DMS 273 treated with DMSO at 0.1 percent for 48 hours (cell line): ENCODE measurements around the gene DNASE1.
"Not testable (repeated sequence)": the region's sequence is repeated elsewhere in the genome, so short reads cannot be mapped to it uniquely, and the experiment has no call there.

ENCODE experiments used
- DNase-seq: peaks from one replicate; lab custom pipeline; 2025; lab: John Stamatoyannopoulos, UW

The DNASE1 gene

DNA sequence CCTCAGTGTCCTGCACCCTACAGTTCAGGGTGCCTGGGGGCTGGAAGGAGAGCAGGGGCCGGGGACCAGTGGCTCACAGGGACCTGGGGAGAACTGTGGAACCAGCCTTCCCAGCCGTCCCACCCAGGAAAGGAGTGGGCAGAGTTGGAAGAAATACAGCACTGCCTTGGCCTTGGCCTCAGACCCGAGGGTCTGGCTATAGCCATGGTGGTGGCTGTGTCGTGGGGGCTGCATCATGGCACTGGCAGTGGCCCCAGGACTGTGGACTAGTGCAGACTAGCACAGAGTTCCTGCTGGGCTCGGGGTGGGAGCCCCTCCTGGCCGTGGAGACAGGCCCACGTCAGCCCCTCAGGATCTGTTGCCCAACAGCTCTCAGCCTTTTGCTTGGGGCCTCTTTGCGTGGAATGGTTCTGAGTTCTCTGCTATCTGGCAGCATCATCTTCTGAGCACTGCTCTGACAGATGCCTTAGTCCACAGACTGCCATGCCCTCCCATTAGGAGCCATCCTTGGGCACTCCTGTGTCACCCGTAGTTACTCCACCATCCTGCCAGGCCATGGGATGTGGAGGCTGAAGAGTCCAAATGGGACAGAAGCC is 12.6 kb upstream of the DNASE1 start:
- DNase-seq = no peak

DNA sequence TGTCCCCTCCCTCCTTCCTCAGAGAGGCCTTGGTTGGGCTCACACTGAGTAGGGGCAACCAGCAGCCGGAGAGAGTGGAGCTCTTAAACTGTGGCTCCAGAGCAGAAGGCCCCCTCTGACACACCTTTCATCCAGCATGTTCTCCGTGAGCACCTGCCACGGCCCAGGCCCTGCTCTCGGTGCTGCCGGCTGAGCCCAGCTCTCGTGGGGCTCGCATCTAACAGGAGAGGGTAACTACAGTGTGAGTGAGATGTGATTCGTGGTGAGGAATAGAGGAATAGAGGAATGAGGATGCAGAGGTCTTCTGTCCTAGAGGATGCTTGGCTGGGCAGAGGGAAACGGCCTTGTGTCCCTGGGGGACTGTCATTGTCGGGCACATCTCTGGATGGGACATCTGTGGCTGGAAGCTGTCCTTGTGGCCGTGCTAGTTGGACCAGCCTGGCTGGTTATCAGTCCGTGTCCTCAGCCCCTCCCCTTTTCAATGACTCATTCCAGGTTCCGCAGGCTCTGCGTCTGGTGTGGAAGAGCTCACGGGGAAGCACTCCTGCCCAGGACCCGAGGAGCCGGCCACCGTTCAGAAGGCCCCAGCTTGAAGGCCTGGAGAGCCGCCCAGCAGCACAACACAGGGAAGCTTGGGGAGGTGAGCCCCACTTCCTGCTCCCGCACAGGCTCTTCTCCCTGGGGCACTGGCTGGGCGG is 11.9 kb upstream of the DNASE1 start:
- no peak for DNase-seq

DNA sequence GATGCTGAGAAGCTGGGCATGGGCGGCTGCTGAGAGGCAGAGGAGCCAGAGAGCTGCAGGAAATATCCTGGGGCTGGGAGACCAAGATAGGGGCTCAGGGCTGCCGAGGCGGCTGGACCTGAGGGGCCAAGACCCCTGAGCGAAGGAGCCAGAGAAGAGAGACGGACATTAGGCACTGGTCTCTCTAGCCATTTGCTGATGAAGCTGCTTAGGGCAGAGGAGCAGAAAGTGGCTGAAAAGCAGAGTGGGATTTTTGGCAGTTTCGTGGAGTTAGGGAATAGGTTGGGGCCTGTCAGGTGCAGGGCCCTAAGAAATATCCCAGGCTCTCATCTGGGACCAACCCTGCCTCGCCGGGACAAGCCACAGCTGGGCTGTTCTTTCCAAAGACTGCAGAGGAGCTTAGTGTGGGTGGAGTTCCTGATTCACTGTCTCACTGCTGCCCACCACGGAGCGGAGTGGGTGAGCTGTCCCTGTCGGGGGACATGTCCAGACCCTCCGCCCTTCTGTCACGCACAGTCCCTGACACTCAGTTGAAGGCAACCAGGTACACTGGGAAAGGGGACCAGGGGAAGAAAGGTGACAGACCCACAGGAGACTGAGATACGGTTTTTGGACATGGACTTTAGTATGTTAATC is 11.3 kb upstream of the DNASE1 start:
- DNase-seq = no peak

DNA sequence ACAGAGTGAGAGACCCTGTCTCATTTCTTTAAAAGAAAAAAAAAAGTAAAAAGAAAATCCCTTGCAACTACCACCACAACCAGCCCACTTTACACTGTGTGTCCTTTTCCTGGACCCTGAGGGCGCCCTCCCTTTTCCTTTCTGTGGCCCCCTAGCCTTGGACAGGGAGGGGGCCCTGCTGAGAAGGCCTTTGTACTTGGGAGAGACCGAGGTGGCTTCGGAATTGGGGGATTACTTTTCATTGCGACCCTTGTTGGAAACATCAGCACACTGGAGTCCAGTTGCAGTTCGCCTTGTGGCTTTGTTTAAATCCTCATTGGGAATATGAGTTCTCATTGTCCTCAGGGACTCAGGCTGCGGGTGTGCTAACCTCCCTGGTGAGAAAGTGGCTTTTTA is 9.4 kb upstream of the DNASE1 start:
- no peak for DNase-seq

DNA sequence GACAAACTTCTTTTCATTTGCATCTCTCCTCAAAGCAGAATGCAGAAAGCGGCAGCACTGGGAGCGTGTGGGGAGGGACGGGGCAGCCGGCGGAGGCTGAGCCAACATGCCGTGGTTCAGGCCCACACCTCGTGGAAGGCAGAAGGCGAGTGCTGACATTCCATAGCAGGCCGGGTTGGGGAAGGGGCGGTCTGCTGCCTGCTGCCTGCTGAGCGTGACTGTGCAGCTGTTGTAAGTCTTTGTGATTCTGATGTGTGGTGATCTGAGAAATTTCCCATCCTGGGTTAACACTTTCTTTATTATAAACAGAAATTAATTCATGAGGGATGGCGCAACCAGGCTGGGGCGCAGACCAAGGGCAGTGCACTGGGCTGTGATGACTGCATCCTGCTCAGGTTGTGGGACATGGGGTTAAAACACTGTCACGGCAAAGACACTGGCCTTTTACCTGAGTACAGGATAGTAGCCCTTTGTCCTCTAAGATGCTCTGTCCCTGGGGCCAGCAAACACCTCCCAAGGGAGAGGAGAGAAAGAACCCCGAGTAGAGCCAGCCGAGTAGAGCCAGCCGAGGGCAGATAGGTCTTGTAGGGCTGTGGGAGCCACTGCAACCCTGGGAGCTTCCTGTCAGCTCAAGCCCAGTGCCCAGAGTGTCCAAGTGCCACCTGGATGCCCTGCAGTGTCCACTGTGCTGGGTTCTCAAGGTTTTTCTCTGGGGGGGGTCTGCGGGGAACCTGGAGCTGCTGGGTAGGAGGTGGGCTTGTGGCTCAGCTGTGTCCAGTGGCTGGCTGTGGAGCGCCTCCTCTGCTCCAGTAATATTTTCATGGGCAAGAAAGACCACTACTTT is 8.8 kb upstream of the DNASE1 start:
- DNase-seq = no peak

DNA sequence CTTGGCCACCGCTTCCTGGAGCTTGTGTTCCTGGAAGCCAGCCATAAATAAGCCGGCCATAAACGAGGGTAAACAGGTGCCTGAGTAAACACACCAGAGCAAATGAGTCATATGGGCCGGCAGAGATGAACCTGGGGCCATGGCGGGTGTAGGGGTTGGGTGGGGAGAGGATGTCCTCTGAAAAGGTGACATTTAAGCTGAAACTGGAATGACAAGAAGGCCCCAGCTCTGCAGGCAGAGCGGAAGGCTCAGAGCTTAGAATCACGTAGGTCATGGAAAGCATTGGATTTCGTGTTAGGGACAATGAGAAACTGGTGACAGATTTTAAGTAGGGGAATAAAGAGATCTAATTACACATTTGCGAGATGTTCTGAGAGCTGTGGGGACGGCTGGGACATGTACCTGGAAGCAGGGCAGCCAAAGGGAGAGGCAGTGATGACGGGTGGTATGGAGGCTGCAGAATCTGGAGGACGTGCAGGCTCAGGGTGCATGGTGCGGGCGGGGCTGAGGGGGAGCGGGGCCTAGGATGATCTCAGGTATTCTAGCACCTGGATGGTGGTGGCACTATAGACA is 8.1 kb upstream of the DNASE1 start:
- DNase-seq = no peak

DNA sequence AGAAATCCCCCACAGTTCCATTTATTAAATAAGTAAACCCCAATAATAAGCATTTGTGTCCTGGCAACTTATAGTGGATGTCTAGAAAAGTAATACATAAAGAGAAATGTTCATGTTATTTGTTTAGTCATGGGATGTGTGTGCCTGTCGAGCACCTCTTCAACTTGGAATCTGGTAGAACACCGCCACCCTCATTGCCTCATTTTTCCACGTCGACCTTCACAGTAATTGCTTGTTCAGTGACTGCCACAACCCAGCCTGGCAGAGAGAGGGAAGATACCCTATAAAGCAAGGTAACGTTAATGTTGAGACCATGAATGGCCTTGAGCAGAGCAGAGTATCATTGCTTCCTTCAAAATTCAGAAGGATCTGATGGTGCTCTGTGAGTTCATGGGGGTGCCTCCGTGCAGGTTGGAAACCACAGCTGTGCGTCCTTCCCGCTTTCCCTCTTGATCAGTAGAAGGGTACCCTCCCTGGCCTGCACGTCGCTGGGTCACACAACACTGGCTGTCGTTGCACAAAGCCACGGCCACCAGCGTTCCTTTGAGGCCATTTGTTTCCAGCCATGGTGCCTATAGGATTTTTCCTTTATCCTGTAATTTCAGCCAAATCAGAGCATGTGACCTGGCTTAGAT is 3.7 kb upstream of the DNASE1 start:
- DNase-seq = no peak

DNA sequence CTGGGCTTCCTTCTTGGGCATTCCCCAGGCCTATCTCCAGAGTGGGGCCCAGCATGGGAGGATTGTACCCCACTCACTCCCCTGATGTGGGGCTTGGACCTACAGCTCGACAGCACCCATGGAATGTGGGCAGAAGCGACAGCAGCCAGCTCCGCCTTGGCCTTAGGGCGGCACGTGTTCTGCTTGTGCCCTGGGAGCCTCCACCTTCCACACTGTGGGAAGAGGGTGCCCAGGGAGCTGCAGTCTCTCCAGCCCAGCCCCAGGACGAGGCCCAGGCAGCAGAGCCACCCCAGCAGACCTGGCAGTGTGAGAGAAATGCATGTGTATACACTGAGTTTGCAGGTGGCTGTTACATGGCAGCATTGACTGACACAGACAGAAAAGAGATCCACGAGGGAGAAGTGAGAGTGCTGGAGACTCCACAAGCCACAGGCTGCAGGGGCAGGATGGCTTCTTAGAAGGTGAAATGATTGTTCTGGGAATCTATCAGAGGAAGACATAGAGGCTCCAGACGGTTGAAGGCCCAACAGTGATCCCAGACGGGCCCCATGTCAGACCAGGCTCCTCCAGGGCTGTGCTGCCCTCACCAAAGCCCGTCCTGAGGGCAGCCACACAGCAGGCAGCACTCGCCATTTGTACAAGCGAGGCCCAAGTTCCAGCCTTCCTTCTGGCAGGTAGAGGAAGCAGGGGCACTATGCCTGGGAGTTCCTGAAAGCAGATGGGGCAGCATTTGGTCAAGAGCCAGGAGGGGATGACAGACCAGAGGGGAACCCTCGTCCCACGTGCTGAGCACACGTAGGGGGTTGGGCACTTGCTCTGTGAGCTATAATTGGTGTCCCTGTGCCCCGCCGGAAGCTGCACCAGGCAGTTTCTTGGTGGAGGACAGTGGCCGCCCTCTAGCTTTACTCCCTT is 2.8 kb upstream of the DNASE1 start:
- DNase-seq = no peak

DNA sequence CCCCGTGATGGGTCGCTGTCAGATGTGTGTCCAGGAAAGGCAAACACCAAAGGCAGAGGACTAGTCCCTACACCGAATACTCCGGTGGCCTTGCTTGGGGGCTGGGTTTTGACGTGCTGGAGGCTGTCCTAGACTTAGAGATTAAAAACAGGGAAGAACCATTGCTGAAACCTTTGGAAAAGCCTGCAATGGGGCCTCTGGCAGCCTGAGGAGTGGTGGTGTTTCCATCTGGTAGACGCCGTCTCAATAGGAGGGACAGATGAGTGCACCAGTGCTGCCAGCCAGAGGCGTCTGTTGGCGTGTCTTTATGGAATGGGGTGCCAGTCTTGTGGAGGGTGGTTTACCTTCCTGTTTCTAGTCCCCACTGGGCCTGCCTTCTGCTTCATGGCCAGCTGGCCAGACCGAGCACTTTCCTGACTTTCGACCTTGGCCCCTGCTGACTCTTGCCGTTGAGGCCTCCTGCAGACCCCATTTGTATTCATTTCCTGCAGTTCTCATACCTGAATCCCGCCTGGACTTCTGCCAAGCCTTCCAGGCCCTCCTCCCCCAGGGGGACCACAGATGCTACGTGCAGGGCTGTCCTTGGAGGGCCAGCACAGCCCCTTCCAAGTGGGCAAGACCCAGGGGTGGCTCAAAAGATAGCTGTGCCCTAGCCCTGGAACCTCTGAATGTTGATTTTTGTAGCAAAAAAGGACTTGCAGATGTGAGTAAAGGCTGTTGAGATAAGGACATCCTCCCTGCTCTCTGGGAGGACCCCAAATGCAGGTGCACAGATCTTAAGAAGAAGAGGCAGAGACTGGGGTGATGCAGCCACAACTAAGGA is 1.9 kb upstream of the DNASE1 start:
- peak; percentile 19 for DNase-seq

DNA sequence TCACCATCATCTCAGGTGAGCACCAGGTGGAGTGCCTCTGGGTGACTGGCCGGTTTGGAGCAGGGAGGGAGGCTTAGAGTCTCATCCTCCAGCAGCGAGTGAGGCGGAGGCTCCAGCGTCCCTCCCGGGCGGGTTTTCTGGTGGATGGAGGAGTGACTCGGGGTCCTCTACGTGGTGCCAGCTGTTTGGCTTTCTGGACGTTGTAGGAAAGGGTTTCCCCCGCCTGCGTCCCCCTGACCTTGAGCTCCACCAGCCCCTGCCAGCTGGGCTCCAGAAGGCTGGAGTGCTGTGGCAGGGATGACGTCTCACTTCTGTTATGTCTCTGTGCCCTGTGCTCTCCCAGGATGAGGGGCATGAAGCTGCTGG is 522 bp downstream of the DNASE1 start:
- DNase-seq = no peak

DNA sequence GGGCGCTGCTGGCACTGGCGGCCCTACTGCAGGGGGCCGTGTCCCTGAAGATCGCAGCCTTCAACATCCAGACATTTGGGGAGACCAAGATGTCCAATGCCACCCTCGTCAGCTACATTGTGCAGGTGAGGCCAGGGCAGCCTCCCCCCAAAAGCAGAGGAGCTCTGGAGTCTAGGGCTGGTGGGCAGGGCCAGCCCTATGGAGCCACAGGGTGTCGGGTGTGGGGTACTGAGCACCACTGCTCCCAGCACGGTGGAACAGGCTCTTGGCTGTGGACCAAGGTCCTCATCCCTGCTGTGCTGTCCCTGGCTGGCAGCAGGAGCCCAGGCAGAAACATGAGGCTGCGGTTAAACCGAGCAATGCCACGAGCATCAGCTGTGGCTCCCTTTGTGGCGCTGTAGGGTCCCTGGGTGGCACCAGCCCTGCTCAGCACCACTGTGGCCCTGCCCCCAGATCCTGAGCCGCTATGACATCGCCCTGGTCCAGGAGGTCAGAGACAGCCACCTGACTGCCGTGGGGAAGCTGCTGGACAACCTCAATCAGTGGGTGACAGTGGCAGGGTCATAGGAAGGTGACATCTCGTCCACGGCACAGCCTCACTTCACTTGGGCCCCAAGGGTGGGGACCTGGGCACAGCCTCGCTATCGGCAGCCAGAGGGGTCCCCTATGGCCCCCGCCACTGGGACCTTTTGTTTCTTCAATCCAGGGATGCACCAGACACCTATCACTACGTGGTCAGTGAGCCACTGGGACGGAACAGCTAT is 1.1 kb downstream of the DNASE1 start:
- DNase-seq = no peak

DNA sequence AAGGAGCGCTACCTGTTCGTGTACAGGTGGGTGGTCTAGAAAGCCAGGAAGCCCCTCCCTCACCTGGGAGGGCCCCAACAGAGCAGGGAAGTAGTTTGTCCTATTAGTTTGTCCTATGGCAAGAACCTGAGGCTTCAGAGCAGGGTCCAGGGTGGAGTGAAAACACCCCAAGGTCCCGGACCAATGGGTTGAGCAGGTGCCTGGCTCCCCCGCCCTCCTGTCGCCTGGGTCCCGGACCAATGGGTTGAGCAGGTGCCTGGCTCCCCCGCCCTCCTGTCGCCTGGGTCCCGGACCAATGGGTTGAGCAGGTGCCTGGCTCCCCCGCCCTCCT is 1.6 kb downstream of the DNASE1 start:
- DNase-seq = not testable (repeated sequence)

DNA sequence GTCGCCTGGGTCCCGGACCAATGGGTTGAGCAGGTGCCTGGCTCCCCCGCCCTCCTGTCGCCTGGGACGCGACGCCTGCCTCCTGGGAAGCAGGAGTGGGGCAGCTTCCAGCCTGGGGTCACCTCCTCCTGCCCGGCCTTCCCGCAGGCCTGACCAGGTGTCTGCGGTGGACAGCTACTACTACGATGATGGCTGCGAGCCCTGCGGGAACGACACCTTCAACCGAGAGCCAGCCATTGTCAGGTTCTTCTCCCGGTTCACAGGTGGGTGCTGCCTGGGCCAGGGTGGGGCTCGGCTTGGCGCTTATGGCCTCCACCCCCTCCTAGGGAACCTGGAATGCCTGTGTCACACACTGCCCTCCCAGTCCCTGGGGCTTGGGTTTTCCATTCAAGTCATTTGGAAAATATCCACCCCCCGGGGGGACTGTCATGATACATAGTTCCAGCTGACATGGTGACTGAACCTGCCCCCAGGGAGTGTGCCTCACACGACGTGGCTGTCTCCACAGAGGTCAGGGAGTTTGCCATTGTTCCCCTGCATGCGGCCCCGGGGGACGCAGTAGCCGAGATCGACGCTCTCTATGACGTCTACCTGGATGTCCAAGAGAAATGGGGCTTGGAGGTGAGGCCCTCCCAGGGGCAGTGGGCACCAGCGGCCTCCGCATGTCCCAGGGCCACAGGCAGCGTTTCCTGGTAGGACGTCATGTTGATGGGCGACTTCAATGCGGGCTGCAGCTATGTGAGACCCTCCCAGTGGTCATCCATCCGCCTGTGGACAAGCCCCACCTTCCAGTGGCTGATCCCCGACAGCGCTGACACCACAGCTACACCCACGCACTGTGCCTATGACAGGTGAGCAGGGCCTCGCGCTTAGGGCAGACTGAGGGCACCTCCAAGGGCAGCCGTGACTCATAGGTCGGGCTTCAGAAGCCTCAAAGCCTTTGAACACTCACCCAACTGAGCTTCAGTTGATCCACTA is 2.3 kb downstream of the DNASE1 start:
- no peak for DNase-seq

DNA sequence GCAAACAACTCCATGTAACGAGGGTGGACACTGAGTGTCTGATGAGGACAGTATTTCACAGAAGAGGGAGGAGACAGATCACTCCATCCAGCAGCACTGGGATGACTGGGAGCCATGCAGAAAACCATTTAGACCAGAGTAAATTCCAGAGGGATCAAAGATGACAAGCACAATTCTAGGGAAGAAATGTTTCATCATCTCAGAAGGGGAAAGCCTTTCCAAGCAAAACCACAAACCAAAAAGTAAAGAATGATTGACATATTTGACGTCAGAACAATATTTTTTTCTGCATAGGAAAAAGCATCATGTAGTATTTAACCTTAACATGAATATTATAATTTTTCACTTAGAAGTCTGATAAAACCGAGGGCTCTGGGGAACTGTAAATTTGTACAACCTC is 4.8 kb downstream of the DNASE1 start:
- DNase-seq = no peak

DNA sequence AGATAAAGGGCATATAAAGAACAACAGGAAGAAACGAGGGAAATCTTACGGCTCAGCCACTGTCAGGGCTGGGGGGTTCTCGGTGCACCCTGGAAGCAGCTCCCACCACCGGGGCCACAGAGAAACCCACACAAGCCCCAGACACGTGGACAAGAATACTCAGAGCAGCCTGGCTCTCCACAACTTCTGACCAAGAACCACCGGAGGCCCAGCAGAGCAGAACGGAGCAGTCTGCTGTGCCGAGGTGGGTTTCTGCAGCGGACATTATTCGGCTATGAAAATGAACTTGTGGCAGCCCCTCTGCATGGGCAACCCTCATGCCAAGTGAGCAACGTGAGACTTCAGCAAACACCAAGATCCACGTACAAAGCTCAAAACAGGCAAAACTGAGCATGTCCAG is 6.8 kb downstream of the DNASE1 start:
- no peak for DNase-seq

DNA sequence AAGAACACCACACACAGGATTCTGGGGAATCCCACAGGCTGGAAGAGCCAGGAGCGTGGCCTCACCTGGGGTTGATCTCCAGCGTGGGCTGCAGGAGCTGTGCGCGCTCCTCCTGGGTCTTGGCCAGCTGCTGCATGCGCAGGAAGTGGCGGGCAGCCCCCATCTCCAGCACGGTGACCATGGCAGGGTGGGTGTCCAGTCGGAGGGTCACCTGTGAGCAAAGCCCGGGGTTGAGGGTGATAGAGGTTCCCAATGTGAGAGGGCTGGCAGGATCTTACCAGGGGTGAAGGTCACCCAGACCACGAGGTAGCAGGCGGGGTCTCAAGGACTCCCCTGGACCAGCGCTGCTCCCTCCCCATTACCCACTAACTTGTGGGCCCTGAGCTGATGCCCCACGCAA is 7.4 kb downstream of the DNASE1 start:
- no peak for DNase-seq

DNA sequence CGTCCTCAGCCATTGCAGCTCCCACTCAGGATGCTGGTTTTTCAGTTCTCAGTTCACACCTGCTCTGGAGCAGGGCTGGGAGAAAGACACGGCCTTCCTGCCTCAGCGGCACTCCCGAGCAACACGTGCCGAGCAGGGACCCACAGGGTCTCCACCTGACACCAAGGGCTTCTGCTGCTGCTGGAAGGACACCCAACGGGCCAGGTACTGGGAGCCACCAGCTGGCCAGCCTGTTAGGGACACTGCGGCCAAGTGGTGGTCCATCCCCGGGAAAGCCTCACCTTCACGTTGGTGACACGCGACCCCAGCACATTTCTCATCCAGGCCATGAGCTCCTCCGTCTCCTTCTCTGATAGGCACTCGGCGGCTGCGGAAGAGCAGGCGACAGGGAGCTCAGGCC is 8.1 kb downstream of the DNASE1 start:
- DNase-seq = no peak
